GM19238 (cell line): Measurements from ENCODE around the gene NOS2.

ENCODE experiments used
- DNase-seq: peaks from one replicate; pipeline ENCODE4 v3.0.0; 2011; ENCODE audit warnings: low spot score; ENCODE audit not compliant: insufficient read length

Gene NOS2

DNA sequence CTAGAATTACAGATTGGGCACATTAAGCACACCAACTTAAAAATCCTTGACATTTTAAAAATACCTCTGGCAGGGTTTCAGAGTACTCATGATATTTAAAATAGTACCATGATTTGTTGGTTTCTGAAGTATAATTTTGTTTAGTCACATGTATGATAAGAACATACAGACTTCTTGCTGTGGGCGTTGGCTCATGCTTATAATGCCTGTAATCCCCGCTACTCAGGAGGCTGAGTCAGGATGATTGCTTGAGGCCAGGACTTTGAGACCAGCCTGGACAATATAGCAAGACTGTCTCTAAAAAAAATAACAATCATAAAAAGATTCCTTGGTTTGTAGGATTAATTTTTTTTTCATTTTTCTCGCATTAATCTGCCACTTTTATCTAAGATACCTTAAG, 78.5 kb downstream of the NOS2 start:
- DNase-seq = no peak
